Nasal cavity respiratory epithelium epithelial cell of viscerocranial mucosa (primary cell): Measurements from ENCODE around the gene ANKRD62. TPM values are rescaled to one million over a fixed set of nuclear protein-coding genes. Genes with fewer than 3 reads are reported as not detected.

Experiments used
- total RNA-seq: library from RNA; depleted of rRNA; stranded (reverse); fragments of >200 nt; gene quantifications from 2 replicates; pipeline ENCODE4 v1.2.3, GENCODE V29; 2014

ANKRD62 gene
- under 0.01 TPM in 1 of 2 replicates, not detected in the other for total RNA-seq

DNA sequence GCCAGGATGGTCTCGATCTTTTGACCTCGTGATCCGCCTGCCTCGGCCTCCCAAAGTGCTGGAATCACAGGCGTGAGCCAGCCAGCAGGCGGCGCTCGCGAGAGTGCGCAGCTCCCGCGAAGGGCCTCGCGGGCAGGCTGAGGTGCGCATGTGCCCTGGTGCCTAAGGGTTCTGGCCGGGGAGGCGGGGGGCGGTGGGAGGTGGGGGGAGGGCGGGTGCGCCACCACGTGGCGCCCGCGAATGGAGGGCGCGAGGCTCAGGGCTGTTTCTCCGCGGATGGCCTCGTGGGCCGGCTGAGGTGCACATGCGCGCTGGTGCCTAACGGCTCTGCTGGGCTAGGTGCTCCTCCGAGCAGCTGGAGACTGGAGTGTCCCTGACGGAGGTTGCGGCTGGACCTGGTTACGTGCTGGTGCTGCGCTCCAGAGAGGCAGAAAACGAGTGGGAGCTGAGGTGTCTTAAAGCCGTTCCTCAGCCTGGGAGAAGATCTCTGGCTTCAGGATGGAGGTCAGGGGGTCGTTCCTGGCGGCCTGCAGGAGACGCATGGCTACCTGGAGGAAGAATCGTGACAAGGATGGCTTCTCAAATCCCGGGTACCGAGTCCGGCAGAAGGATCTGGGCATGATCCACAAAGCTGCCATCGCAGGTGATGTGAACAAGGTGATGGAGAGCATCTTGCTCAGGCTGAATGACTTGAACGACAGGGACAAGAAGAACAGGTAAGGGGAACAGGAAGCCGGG lies at the start of gene ANKRD62:
Gene ANKRD62, plus strand, starts transcription at position 324 of the 738 bp plus-strand sequence. Its CDS starts 175 bp downstream, at position 499.

Other genes starting within 250 kb of the ANKRD62 start
- 150 and 161 TPM in 2 replicates for gene CHMP1B, start 242.4 kb upstream of the ANKRD62 start, total RNA-seq
- gene MPPE1, start 185.5 kb upstream of the ANKRD62 start, total RNA-seq, result 28.7 and 40.1 TPM in 2 replicates
- gene IMPA2, start 112.3 kb upstream of the ANKRD62 start, total RNA-seq, result 47.1 and 91.6 TPM in 2 replicates
- 0.07 and 5.5 TPM in 2 replicates for gene CIDEA, start 160.5 kb downstream of the ANKRD62 start, total RNA-seq
- 328 and 772 TPM in 2 replicates for gene TUBB6, start 214.4 kb downstream of the ANKRD62 start, total RNA-seq